H9 (cell line): ENCODE data around the gene TSPEAR. TPM values are rescaled to one million over a fixed set of nuclear protein-coding genes. Genes with fewer than 3 reads are reported as not detected.

Experiments used
- DNase-seq: peaks from one replicate; pipeline ENCODE4 v3.0.0-alpha.2; 2017
- H2AFZ ChIP-seq: one replicate; pipeline ENCODE4 v1.6.1; 2013; ENCODE audit warnings: mild to moderate bottlenecking, low read length, control low read depth, moderate library complexity
- H2AK5ac ChIP-seq: 2 replicates; pipeline ENCODE4 v1.6.1; 2013; ENCODE audit warnings: low read length, control low read depth, mixed read lengths; ENCODE audit not compliant: insufficient read length
- H2BK120ac ChIP-seq: one replicate; pipeline ENCODE4 v1.6.1; 2013; ENCODE audit warnings: low read depth, mild to moderate bottlenecking, low read length, control low read depth, inconsistent platforms; ENCODE audit not compliant: poor library complexity, severe bottlenecking
- H2BK12ac ChIP-seq: 2 replicates; pipeline ENCODE4 v1.6.1; 2013; ENCODE audit warnings: low read length, control low read depth, mixed read lengths, low read depth; ENCODE audit not compliant: insufficient read length
- H2BK15ac ChIP-seq: 2 replicates; pipeline ENCODE4 v1.6.1; 2013; ENCODE audit warnings: low read depth, low read length, control low read depth
- H2BK20ac ChIP-seq: one replicate; pipeline ENCODE4 v1.6.1; 2013; ENCODE audit warnings: low read depth, mild to moderate bottlenecking, low read length, control low read depth, inconsistent platforms; ENCODE audit not compliant: poor library complexity, severe bottlenecking
- H2BK5ac ChIP-seq: 2 replicates; pipeline ENCODE4 v1.6.1; 2013; ENCODE audit warnings: low read length, control low read depth, mixed read lengths; ENCODE audit not compliant: insufficient read length
- H3K14ac ChIP-seq: 2 replicates; pipeline ENCODE4 v1.6.1; 2013; ENCODE audit warnings: low read length, control low read depth; ENCODE audit not compliant: insufficient read depth
- H3K18ac ChIP-seq: 2 replicates; pipeline ENCODE4 v1.6.1; 2013; ENCODE audit warnings: low read depth, mild to moderate bottlenecking, mixed read lengths, low read length, control low read depth; ENCODE audit not compliant: insufficient read length
- H3K23ac ChIP-seq: 2 replicates; pipeline ENCODE4 v1.6.1; 2013; ENCODE audit warnings: low read length, control low read depth, mixed read lengths, low read depth; ENCODE audit not compliant: insufficient read length
- H3K23me2 ChIP-seq: 2 replicates; pipeline ENCODE4 v1.6.1; 2013; ENCODE audit warnings: low read depth, mild to moderate bottlenecking, mixed read lengths, low read length, control low read depth; ENCODE audit not compliant: insufficient read length, poor library complexity, severe bottlenecking
- H3K27ac ChIP-seq: 2 replicates; pipeline ENCODE4 v1.5.1; 2013; ENCODE audit warnings: low read length, control low read depth, mixed read lengths, low read depth; ENCODE audit not compliant: insufficient read length
- H3K27me3 ChIP-seq: 2 replicates; pipeline ENCODE4 v1.6.1; 2013; ENCODE audit warnings: low read length, control low read depth, inconsistent platforms; ENCODE audit not compliant: insufficient read depth
- H3K4ac ChIP-seq: 2 replicates; pipeline ENCODE4 v1.6.1; 2013; ENCODE audit warnings: low read depth, mild to moderate bottlenecking, control low read depth, inconsistent platforms, low read length, moderate library complexity
- H3K4me1 ChIP-seq: 2 replicates; pipeline ENCODE4 v1.6.1; 2013; ENCODE audit warnings: low read length, control low read depth, inconsistent platforms; ENCODE audit not compliant: insufficient read depth
- H3K4me2 ChIP-seq: 2 replicates; pipeline ENCODE4 v1.6.1; 2013; ENCODE audit warnings: low read length, control low read depth, mixed read lengths; ENCODE audit not compliant: insufficient read length, insufficient read depth
- H3K56ac ChIP-seq: 2 replicates; pipeline ENCODE4 v1.6.1; 2013; ENCODE audit warnings: low read depth, mild to moderate bottlenecking, mixed read lengths, low read length, control low read depth; ENCODE audit not compliant: insufficient read length
- H3K79me1 ChIP-seq: 2 replicates; pipeline ENCODE4 v1.6.1; 2013; ENCODE audit warnings: low read depth, mild to moderate bottlenecking, moderate library complexity, low read length, control low read depth, inconsistent platforms; ENCODE audit not compliant: insufficient read depth, poor library complexity, severe bottlenecking
- H3K79me2 ChIP-seq: 2 replicates; pipeline ENCODE4 v1.6.1; 2013; ENCODE audit warnings: low read length, control low read depth, inconsistent platforms; ENCODE audit not compliant: insufficient read depth
- H3K9ac ChIP-seq: 2 replicates; pipeline ENCODE4 v1.6.1; 2013; ENCODE audit warnings: low read length, control low read depth, mixed read lengths; ENCODE audit not compliant: insufficient read length; ENCODE audit errors: extremely low read depth
- H3K9me3 ChIP-seq: one replicate; pipeline ENCODE4 v1.6.1; 2013; ENCODE audit warnings: low read depth, low read length, inconsistent platforms; ENCODE audit not compliant: control insufficient read depth
- H3T11ph ChIP-seq: one replicate; pipeline ENCODE4 v1.6.1; 2013; ENCODE audit warnings: mild to moderate bottlenecking, low read length, control low read depth, inconsistent platforms
- H4K20me1 ChIP-seq: one replicate; pipeline ENCODE4 v1.6.1; 2013; ENCODE audit not compliant: control insufficient read depth, insufficient read length, insufficient read depth
- H4K5ac ChIP-seq: 2 replicates; pipeline ENCODE4 v1.6.1; 2013; ENCODE audit warnings: low read depth, mild to moderate bottlenecking, mixed read lengths, low read length, control low read depth; ENCODE audit not compliant: insufficient read length
- H4K8ac ChIP-seq: replicated peaks from 2 replicates; pipeline ENCODE4 v1.6.1; 2013; ENCODE audit warnings: low read length, control low read depth, mixed read lengths, low read depth; ENCODE audit not compliant: insufficient read length
- H4K91ac ChIP-seq: 2 replicates; pipeline ENCODE4 v1.6.1; 2013; ENCODE audit warnings: low read depth, mild to moderate bottlenecking, moderate library complexity, mixed read lengths, low read length, control low read depth; ENCODE audit not compliant: insufficient read length
- H3K27ac Mint-ChIP-seq, 3 experiments: 2 replicates in 2 of 3; 3 replicates in 1 of 3; pipeline ENCODE4 v1.8.0; 2020 to 2021; ENCODE audit warnings: mixed read lengths in 3 of 3, mild to moderate bottlenecking in 1 of 3, moderate library complexity in 1 of 3
- H3K27me3 Mint-ChIP-seq: 2 replicates; pipeline ENCODE4 v1.8.0; 2021; ENCODE audit warnings: low read depth, mild to moderate bottlenecking, moderate library complexity, mixed read lengths
- H3K36me3 Mint-ChIP-seq, 3 experiments: 2 replicates in 2 of 3; 3 replicates in 1 of 3; pipeline ENCODE4 v1.8.0; 2020 to 2021; ENCODE audit warnings: low read depth in 3 of 3, mixed read lengths in 3 of 3; ENCODE audit not compliant: insufficient read depth in 1 of 3
- H3K4me1 Mint-ChIP-seq, 2 experiments: 2 replicates each; pipeline ENCODE4 v1.8.0; 2020; ENCODE audit warnings: mixed read lengths in 2 of 2
- H3K4me3 Mint-ChIP-seq, 2 experiments: 2 replicates in 1 of 2; 3 replicates in 1 of 2; pipeline ENCODE4 v1.8.0; 2020 to 2021; ENCODE audit warnings: mild to moderate bottlenecking in 2 of 2, mixed read lengths in 2 of 2, moderate library complexity in 1 of 2
- H3K9me3 Mint-ChIP-seq, 2 experiments: 2 replicates in 1 of 2; 3 replicates in 1 of 2; pipeline ENCODE4 v1.8.0; 2020; ENCODE audit warnings: mild to moderate bottlenecking in 2 of 2, mixed read lengths in 2 of 2, moderate library complexity in 1 of 2
- CTCF ChIP-seq: fragments of 200-600 bp; sonication (generic); conservative IDR thresholded peaks from 3 replicates; pipeline ENCODE4 v1.8.0; 2021; ENCODE audit warnings: antibody characterized with exemption, mild to moderate bottlenecking
- WGBS: extraction: QIAGEN DNeasy Blood & Tissue Kit; methylation state at CpG from one replicate; pipeline ENCODE4 v1.1.7; 2013; ENCODE audit warnings: missing lambda C conversion rate, low lambda C conversion rate, mixed read lengths; ENCODE audit not compliant: insufficient read length; ENCODE audit errors: extremely low coverage; 5-methylcytosine and 5-hydroxymethylcytosine counted together
- total RNA-seq: library from RNA; stranded (reverse); gene quantifications from 2 replicates; pipeline ENCODE4 v1.2.1, GENCODE V29; 2021

Gene TSPEAR
- total RNA-seq, 1 experiment from 2014 or later, result 1.3 TPM

GRCh38 chr21:44567481-44568171 lies 143.7 kb downstream of the TSPEAR start:
- Histone ChIP-seq H2BK20ac (no peak overlapping the region), H3K9ac (no peak overlapping the region), H3K4me2 (no peak overlapping the region), H4K5ac (no peak overlapping the region), H3K4ac (no peak overlapping the region), H2AFZ (no peak overlapping the region), H3K23ac (no peak overlapping the region), H2BK120ac (no peak overlapping the region), H4K20me1 (no peaks in the 10 kb centered on the region), H3K56ac (no peak overlapping the region), H2BK15ac (no peak overlapping the region), H3K23me2 (no peaks in the 10 kb centered on the region), H3K27me3 (no peaks in the 10 kb centered on the region), H3K27ac (no peak overlapping the region), H3K4me1 (no peaks in the 10 kb centered on the region), H2BK12ac (no peak overlapping the region), H3K14ac (no peak overlapping the region), H3K9me3 (no peaks in the 10 kb centered on the region), H2AK5ac (no peak overlapping the region), H3K79me1 (no peaks in the 10 kb centered on the region), H3T11ph (no peak overlapping the region), H2BK5ac (no peak overlapping the region), H4K8ac (no peak overlapping the region), H3K79me2 (no peaks in the 10 kb centered on the region), H4K91ac (no peak overlapping the region), H3K18ac (no peak overlapping the region)
- Mint-ChIP-seq H3K27ac (no peak overlapping the region; a peak in 1 of 7 replicates), H3K27me3 (peaks cover 16% of the 10 kb centered on the region), H3K4me3 (no peak overlapping the region), H3K4me1 (no peaks in the 10 kb centered on the region), H3K9me3 (peaks cover 19 to 20% of the 10 kb centered on the region in 2 experiments), H3K36me3 (peaks cover 3 to 22% (median 3%) of the 10 kb centered on the region in 3 experiments; a peak in 5 of 7 replicates)
- no peak for DNase-seq
- TF ChIP-seq CTCF, result no peak
- WGBS, result no CpG with 5 or more reads among the region's 18 CpGs
